Ishikawa (cell line): Measurements from ENCODE around the gene ZNF592.

ENCODE experiments used
- CEBPB ChIP-seq: IDR thresholded peaks from 2 replicates; pipeline ENCODE4 v1.6.1; 2012
- CREB1 ChIP-seq: IDR thresholded peaks from 2 replicates; pipeline ENCODE4 v1.6.1; 2012; ENCODE audit warnings: low read depth
- EGR1 ChIP-seq: IDR thresholded peaks from 2 replicates; pipeline ENCODE4 v1.6.1; 2012
- EP300 ChIP-seq: IDR thresholded peaks from 2 replicates; pipeline ENCODE4 v1.6.1; 2012; ENCODE audit warnings: borderline replicate concordance
- FOXM1 ChIP-seq: IDR thresholded peaks from 2 replicates; pipeline ENCODE4 v1.6.1; 2012; ENCODE audit warnings: low read depth, borderline replicate concordance
- NFIC ChIP-seq: IDR thresholded peaks from 2 replicates; pipeline ENCODE4 v1.6.1; 2012
- TAF1 ChIP-seq: IDR thresholded peaks from 2 replicates; pipeline ENCODE4 v1.6.1; 2012; ENCODE audit warnings: low read depth, mild to moderate bottlenecking
- TEAD4 ChIP-seq: IDR thresholded peaks from 2 replicates; pipeline ENCODE4 v1.6.1; 2012
- YY1 ChIP-seq: IDR thresholded peaks from 2 replicates; pipeline ENCODE4 v1.6.1; 2012; ENCODE audit warnings: low read depth
- TF ChIP-seq, protein P1 (sequence below): IDR thresholded peaks from 2 replicates; pipeline ENCODE4 v1.6.1; 2012
- TF ChIP-seq, protein P2 (sequence below): IDR thresholded peaks from 2 replicates; pipeline ENCODE4 v1.6.1; 2012; ENCODE audit warnings: low read depth, mild to moderate bottlenecking
- TF ChIP-seq, protein P3 (sequence below): IDR thresholded peaks from 2 replicates; pipeline ENCODE4 v1.6.1; 2012

DNA sequence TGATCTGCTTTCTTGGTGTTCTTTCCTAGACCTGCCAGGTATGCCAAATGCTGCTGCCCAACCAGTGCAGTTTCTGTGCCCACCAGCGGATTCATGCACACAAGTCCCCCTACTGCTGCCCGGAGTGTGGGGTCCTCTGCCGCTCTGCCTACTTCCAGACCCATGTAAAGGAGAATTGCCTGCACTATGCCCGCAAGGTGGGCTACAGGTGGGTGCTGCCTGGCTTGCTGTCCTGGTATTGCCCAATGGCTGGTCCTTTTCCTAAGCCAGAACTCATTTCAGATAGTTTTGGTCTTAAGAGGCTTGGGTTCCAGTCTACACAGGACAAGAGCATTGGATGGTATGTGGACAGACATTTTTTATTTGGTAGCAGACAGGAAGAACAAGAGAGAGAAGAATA is 42.3 kb downstream of the ZNF592 start:
- TF ChIP-seq EP300, result no peak
- TF ChIP-seq, protein P1, sequence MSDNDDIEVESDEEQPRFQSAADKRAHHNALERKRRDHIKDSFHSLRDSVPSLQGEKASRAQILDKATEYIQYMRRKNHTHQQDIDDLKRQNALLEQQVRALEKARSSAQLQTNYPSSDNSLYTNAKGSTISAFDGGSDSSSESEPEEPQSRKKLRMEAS, result no peak
- TF ChIP-seq, protein P2, sequence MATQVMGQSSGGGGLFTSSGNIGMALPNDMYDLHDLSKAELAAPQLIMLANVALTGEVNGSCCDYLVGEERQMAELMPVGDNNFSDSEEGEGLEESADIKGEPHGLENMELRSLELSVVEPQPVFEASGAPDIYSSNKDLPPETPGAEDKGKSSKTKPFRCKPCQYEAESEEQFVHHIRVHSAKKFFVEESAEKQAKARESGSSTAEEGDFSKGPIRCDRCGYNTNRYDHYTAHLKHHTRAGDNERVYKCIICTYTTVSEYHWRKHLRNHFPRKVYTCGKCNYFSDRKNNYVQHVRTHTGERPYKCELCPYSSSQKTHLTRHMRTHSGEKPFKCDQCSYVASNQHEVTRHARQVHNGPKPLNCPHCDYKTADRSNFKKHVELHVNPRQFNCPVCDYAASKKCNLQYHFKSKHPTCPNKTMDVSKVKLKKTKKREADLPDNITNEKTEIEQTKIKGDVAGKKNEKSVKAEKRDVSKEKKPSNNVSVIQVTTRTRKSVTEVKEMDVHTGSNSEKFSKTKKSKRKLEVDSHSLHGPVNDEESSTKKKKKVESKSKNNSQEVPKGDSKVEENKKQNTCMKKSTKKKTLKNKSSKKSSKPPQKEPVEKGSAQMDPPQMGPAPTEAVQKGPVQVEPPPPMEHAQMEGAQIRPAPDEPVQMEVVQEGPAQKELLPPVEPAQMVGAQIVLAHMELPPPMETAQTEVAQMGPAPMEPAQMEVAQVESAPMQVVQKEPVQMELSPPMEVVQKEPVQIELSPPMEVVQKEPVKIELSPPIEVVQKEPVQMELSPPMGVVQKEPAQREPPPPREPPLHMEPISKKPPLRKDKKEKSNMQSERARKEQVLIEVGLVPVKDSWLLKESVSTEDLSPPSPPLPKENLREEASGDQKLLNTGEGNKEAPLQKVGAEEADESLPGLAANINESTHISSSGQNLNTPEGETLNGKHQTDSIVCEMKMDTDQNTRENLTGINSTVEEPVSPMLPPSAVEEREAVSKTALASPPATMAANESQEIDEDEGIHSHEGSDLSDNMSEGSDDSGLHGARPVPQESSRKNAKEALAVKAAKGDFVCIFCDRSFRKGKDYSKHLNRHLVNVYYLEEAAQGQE, result no peak
- no peak for TF ChIP-seq YY1
- TF ChIP-seq NFIC, result no peak
- TF ChIP-seq TAF1, result no peak
- no peak for TF ChIP-seq CEBPB
- no peak for TF ChIP-seq FOXM1
- TF ChIP-seq, protein P3, sequence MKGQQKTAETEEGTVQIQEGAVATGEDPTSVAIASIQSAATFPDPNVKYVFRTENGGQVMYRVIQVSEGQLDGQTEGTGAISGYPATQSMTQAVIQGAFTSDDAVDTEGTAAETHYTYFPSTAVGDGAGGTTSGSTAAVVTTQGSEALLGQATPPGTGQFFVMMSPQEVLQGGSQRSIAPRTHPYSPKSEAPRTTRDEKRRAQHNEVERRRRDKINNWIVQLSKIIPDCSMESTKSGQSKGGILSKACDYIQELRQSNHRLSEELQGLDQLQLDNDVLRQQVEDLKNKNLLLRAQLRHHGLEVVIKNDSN, result no peak
- TF ChIP-seq TEAD4, result no peak
- TF ChIP-seq CREB1, result no peak
- TF ChIP-seq EGR1, result no peak
